ENCODE results near the gene SVIL. TPM values are rescaled to one million over a fixed set of nuclear protein-coding genes. Genes with fewer than 3 reads are reported as not detected.
A peak's percentile ranks its signal among the peaks of the same experiment; 100 is the strongest.

The SVIL gene
- total and polyA plus RNA-seq, 11 donors, result 95.2 to 589 (median 355) TPM

- Histone ChIP-seq H3K36me3 (no peaks in the 10 kb centered on the region), H3K27ac (peak overlapping the region; percentile 73 to 94 (median 88)), H3K4me1 (peaks cover 3 to 45% (median 20%) of the 10 kb centered on the region in 12 donors), H3K27me3 (no peaks in the 10 kb centered on the region), H3K9me3 (no peaks in the 10 kb centered on the region), H3K4me3 (peak overlapping the region in 6 of 12 donors; percentile 8 to 62 (median 36))
- TF ChIP-seq POLR2A (IDR thresholded peaks at IDR 0.05), result no peak
- TF ChIP-seq CTCF (IDR thresholded peaks at IDR 0.05), result no peak
- ATAC-seq (peak in 3 of 4 donors; percentile 26 to 39 (median 35)), DNase-seq (no peak)
- WGBS, 4 donors, result 30 to 41% (median 32%) methylated on average over 4 of the region's 4 CpGs
- intact Hi-C loops (cut with DNase I), result loop anchor here in 3 of 10 donors (5.0 to 10.0 kb wide), 2 partner anchors 99 to 102 kb away; no protein-coding TSS in a partner anchor
Observed at GRCh38 chr10:29635711-29636144, 957 bp upstream of the SVIL start.

DNA sequence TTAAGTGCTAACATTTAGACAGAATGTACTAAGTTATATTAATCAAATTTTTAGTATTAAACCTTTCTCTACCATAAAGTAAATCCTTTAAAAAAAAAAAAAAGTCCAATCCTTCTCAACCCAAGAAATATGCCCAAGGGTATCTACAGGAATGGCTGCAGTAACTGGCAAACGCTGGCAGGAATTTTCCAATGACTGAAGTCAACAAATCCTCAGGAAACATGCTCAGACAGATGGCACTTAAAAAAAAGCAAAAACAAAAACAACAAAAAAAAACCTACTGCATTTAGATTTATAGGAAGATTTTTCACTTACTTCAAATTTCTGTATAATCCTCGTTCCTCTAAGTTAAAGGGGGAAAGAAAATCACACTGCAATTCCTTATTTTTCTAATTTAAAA, 666 bp downstream of the SVIL start:
- intact Hi-C loops (cut with DNase I), result loop anchor here in 6 of 10 donors (5.0 to 10.0 kb wide), 5 partner anchors 37 to 223 kb away; no protein-coding TSS in a partner anchor
- DNase-seq (no peak), ATAC-seq (no peak)
- Histone ChIP-seq H3K36me3 (no peaks in the 10 kb centered on the region), H3K4me1 (peaks cover 3 to 54% (median 28%) of the 10 kb centered on the region in 12 donors), H3K4me3 (peak overlapping the region; percentile 29 to 62 (median 54)), H3K9me3 (no peaks in the 10 kb centered on the region), H3K27ac (peak overlapping the region; percentile 73 to 94 (median 88)), H3K27me3 (no peaks in the 10 kb centered on the region)
- 33 to 43% (median 39%) methylated on average over 2 of the region's 2 CpGs for WGBS, 4 donors
- TF ChIP-seq POLR2A (IDR thresholded peaks at IDR 0.05), result no peak
- no peak for TF ChIP-seq CTCF (IDR thresholded peaks at IDR 0.05)

DNA sequence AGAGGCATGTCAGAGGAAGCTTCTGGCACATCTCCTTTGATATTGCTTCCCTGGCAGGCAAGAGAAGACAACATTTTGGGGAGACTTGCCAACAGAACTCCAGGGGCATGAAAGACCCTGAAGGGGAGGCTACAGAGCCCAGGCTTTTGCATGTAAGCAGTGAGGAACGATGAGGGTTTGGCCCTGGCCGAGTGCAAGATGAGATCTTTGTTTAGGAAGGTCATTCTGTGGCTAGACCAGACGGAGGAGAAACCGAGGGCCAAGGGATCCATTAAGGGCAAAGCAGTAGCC, 3.8 kb downstream of the SVIL start:
- H3K36me3 ChIP-seq, result peaks cover 0 to 4% (median 0%) of the 10 kb centered on the region in 9 donors
- H3K9me3 ChIP-seq, result no peaks in the 10 kb centered on the region
- H3K4me1 ChIP-seq, result peaks cover 3 to 63% (median 34%) of the 10 kb centered on the region in 12 donors
- ATAC-seq (no peak), DNase-seq (no peak)
- WGBS, 4 donors, result 55 to 87% (median 73%) methylated on average over 4 of the region's 4 CpGs
- H3K27ac ChIP-seq, result peak overlapping the region in 10 of 12 donors; percentile 5 to 93 (median 74)
- intact Hi-C loops (cut with DNase I), result loop anchor here in 6 of 10 donors (5.0 to 10.0 kb wide), 5 partner anchors 34 to 226 kb away; no protein-coding TSS in a partner anchor
- TF ChIP-seq POLR2A (IDR thresholded peaks at IDR 0.05) (no peak), CTCF (IDR thresholded peaks at IDR 0.05) (no peak)
- peak overlapping the region in 11 of 12 donors; percentile 20 to 62 (median 57) for H3K4me3 ChIP-seq
- H3K27me3 ChIP-seq, result no peaks in the 10 kb centered on the region

DNA sequence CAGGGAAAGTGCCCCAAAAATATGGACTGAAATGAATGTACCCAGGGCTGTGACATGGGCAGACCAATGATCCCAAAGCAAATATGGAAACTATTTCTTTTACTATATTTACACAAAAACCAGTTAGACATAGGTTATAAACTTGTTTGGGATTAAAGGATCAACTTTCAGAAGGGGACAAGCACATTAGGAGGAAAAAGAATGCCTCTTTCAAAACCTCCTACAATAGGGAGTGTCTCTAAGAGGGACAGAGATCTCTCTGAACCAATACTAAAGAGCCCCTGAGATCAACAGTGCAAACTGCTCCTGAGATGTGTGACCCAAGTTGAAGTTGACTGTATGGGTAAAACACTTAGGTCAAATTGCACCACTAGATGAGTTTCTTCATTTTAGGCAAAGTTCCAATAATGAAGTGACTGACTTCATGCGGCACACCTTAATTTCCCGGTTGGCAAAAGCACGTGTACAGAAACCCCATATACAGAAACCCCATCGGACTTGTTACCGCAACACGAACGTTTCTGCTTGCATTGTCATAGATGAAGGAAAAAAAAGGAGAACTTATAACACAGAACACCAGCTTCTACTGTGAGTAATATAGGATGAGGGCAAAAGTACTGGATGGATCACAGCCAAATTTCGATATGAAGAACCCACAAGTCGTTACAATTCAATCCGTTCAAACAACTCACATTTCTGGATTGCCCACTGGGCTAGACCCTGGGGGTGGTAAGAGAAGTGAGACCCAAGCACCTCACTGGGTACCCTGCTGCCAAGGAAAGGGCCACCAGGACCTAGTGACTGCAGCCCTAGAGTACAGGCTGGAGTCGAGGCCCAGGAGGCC, 4.3 kb downstream of the SVIL start:
- no peaks in the 10 kb centered on the region for H3K27me3 ChIP-seq
- ATAC-seq (peak in 1 of 4 donors; percentile 29), DNase-seq (no peak)
- H3K36me3 ChIP-seq, result peaks cover 0 to 8% (median 0%) of the 10 kb centered on the region in 9 donors
- H3K4me3 ChIP-seq, result peak overlapping the region in 11 of 12 donors; percentile 20 to 62 (median 57)
- H3K27ac ChIP-seq, result peak overlapping the region in 10 of 12 donors; percentile 5 to 93 (median 74)
- TF ChIP-seq CTCF (IDR thresholded peaks at IDR 0.05) (no peak), POLR2A (IDR thresholded peaks at IDR 0.05) (no peak)
- WGBS, 4 donors, result 43 to 59% (median 53%) methylated on average over 11 of the region's 11 CpGs
- H3K9me3 ChIP-seq, result no peaks in the 10 kb centered on the region
- intact Hi-C loops (cut with DNase I), result loop anchor here in 6 of 10 donors (5.0 to 10.0 kb wide), 5 partner anchors 33 to 227 kb away; no protein-coding TSS in a partner anchor
- peaks cover 1 to 58% (median 31%) of the 10 kb centered on the region in 12 donors for H3K4me1 ChIP-seq

Measured in heart left ventricle (tissue), 16 donors.